ENCODE data around the gene ARHGAP44.
A peak's percentile ranks its signal among the peaks of the same experiment; 100 is the strongest.

Gene ARHGAP44

DNA sequence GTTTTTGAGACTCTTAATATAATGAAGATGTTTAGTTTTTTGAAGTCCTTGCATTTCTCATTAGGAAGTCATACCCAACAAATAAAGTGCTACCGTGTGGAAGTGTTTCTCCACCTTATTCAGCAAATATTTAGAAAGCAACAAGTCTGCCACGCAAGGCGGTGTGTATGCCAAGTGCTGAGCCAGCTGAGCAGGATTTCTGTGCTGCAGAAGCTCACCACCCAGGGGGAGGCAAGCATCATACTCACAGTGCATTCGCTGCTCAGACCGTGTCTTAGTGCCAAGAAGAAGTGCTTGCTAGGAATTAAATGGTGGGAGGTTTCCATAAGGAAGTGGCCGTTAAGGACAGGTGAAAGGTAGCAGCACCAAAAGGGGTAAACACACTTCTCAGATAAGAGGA is 111.2 kb downstream of the ARHGAP44 start:
- TF ChIP-seq, protein P1, sequence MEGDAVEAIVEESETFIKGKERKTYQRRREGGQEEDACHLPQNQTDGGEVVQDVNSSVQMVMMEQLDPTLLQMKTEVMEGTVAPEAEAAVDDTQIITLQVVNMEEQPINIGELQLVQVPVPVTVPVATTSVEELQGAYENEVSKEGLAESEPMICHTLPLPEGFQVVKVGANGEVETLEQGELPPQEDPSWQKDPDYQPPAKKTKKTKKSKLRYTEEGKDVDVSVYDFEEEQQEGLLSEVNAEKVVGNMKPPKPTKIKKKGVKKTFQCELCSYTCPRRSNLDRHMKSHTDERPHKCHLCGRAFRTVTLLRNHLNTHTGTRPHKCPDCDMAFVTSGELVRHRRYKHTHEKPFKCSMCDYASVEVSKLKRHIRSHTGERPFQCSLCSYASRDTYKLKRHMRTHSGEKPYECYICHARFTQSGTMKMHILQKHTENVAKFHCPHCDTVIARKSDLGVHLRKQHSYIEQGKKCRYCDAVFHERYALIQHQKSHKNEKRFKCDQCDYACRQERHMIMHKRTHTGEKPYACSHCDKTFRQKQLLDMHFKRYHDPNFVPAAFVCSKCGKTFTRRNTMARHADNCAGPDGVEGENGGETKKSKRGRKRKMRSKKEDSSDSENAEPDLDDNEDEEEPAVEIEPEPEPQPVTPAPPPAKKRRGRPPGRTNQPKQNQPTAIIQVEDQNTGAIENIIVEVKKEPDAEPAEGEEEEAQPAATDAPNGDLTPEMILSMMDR (IDR thresholded peaks at IDR 0.05; ENCODE audit: borderline replicate concordance, control extremely low read depth, extremely low read depth, insufficient read depth, missing control alignments) = no peak
- no peak for DNase-seq (ENCODE audit: low spot score)
- in situ Hi-C loops (cut with MboI; ENCODE audit: low sequenced_read_pairs, unreplicated experiment) = no loop called here

DNA sequence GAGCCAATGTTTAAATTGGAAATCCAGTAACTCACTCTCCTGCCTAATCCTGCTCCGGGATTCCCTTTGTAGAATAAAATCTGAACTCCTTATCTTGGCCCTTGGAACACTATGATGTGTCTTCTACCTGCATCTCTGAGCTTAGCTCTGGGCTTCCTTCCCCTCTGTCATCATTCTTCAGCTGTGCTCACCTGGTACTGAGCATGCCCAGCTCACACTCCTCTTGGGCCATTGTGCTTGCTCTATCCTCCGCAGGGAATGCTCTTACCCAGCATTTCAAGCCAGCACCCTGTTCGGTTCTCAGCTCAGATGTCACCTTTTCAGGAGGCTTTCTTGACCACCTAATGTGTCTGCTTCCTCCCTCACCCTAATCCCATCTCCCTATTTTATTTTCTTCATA is 112.7 kb downstream of the ARHGAP44 start:
- TF ChIP-seq, protein P1 (IDR thresholded peaks at IDR 0.05; ENCODE audit: borderline replicate concordance, control extremely low read depth, extremely low read depth, insufficient read depth, missing control alignments) = no peak
- in situ Hi-C loops (cut with MboI; ENCODE audit: low sequenced_read_pairs, unreplicated experiment) = no loop called here
- no peak for DNase-seq (ENCODE audit: low spot score)

GRCh38 chr17:12907477-12907876 is 118.2 kb downstream of the ARHGAP44 start:
- in situ Hi-C loops (cut with MboI; ENCODE audit: low sequenced_read_pairs, unreplicated experiment) = no loop called here
- TF ChIP-seq, protein P1 (IDR thresholded peaks at IDR 0.05; ENCODE audit: borderline replicate concordance, control extremely low read depth, extremely low read depth, insufficient read depth, missing control alignments) = no peak
- no peak for DNase-seq (ENCODE audit: low spot score)

GRCh38 chr17:12909046-12909445 is 119.7 kb downstream of the ARHGAP44 start:
- peak; percentile 15 for DNase-seq (ENCODE audit: low spot score)
- in situ Hi-C loops (cut with MboI; ENCODE audit: low sequenced_read_pairs, unreplicated experiment) = no loop called here
- TF ChIP-seq, protein P1 (IDR thresholded peaks at IDR 0.05; ENCODE audit: borderline replicate concordance, control extremely low read depth, extremely low read depth, insufficient read depth, missing control alignments) = no peak

- in situ Hi-C loops (cut with MboI; ENCODE audit: low sequenced_read_pairs, unreplicated experiment) = no loop called here
- no peak for DNase-seq (ENCODE audit: low spot score)
- TF ChIP-seq, protein P1 (IDR thresholded peaks at IDR 0.05; ENCODE audit: borderline replicate concordance, control extremely low read depth, extremely low read depth, insufficient read depth, missing control alignments) = no peak
Observed at GRCh38 chr17:12909511-12909910, 120.2 kb downstream of the ARHGAP44 start.

DNA sequence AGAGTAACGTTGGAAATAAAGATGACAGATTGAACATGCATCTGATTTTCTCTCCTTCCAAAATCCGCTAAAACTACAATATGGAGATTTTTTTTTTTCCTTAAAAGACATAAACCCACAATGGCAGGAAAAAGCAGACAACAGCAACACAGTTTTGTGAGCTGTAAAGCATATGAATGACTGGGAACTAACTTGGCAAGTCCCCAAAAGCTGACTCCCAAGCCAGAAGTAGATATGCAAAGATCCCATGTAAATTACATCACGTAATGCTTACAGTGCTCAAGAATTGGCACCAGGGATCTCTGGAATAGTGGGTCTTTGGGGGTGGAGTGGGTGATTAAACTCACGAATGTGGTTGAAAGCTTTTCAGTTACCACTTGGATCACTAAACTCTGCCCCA is 121.9 kb downstream of the ARHGAP44 start:
- TF ChIP-seq, protein P1 (IDR thresholded peaks at IDR 0.05; ENCODE audit: borderline replicate concordance, control extremely low read depth, extremely low read depth, insufficient read depth, missing control alignments) = no peak
- no peak for DNase-seq (ENCODE audit: low spot score)
- in situ Hi-C loops (cut with MboI; ENCODE audit: low sequenced_read_pairs, unreplicated experiment) = no loop called here

GRCh38 chr17:12917399-12917798 is 128.1 kb downstream of the ARHGAP44 start:
- DNase-seq (ENCODE audit: low spot score) = no peak
- TF ChIP-seq, protein P1 (IDR thresholded peaks at IDR 0.05; ENCODE audit: borderline replicate concordance, control extremely low read depth, extremely low read depth, insufficient read depth, missing control alignments) = no peak
- in situ Hi-C loops (cut with MboI; ENCODE audit: low sequenced_read_pairs, unreplicated experiment) = no loop called here
